ENCODE measurements around the gene SCUBE1. TPM values are rescaled to one million over a fixed set of nuclear protein-coding genes. Genes with fewer than 3 reads are reported as not detected.

SCUBE1 gene
- polyA plus RNA-seq, 4 donors, result 0.45 to 5.4 (median 1.6) TPM

DNA sequence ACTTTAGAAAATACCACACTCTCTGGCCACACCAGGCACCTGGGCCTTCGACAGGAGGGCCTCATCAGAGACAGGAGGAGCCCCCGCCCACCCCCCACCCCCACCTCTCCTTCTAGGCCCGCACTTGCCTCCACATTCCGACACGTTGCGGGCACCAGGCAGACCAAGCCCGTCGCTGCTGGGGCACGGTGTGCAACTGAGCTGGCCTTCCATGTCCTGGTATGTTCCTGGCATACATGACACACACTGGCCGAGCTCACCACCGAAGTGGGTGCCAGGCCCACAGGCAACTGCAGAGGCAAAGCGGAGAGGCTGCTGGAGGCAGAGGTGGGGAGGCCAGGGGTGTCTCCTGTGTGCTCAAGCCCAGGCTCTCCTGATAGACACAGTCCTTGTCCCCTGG, 129.2 kb downstream of the SCUBE1 start:
- Histone ChIP-seq H3K27ac (ENCODE audit: low read depth in 1 of 3, low read length in 2 of 3) (no peak overlapping the region), H3K4me1 (ENCODE audit: control insufficient read depth in 3 of 3, insufficient read depth in 2 of 3, low read depth in 1 of 3, low read length in 2 of 3) (no peaks in the 10 kb centered on the region), H3K36me3 (ENCODE audit: control insufficient read depth in 3 of 3, insufficient read depth in 2 of 3, low read depth in 1 of 3, low read length in 3 of 3) (no peaks in the 10 kb centered on the region), H3K27me3 (ENCODE audit: control insufficient read depth in 3 of 3, insufficient read depth in 3 of 3, low read length in 3 of 3) (no peaks in the 10 kb centered on the region), H3K4me3 (ENCODE audit: low read depth in 1 of 3, low read length in 3 of 3) (no peak overlapping the region), H3K9me3 (ENCODE audit: control insufficient read depth in 2 of 2, insufficient read depth in 1 of 2, low read depth in 1 of 2, low read length in 1 of 2) (no peaks in the 10 kb centered on the region)
- no peak for FAIRE-seq
- no peak for DNase-seq
- WGBS, 3 donors, result 80 to 85% (median 81%) methylated on average over 12 of the region's 12 CpGs

DNA sequence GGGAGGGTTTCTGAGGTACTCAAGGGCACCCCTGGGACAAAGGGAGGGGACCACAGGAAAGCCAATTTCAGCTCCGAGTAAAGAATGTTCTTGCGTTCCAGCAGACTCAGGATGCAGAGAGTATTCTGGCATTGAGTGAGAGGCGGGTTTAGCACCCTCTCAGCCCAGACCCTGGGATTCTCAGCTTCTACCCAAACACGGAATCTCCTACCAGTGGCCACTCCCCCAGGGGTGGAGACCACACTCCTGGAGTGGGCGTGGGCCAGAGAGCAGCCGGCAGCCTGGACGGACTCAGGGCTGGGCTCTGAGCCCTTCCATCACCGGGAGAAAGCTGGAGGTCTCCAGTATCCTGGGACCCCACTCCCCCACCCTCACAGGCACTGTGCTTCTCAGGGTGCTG, 130.1 kb downstream of the SCUBE1 start:
- Histone ChIP-seq H3K27me3 (ENCODE audit: control insufficient read depth in 3 of 3, insufficient read depth in 3 of 3, low read length in 3 of 3) (no peaks in the 10 kb centered on the region), H3K27ac (ENCODE audit: low read depth in 1 of 3, low read length in 2 of 3) (no peak overlapping the region), H3K4me3 (ENCODE audit: low read depth in 1 of 3, low read length in 3 of 3) (no peak overlapping the region), H3K36me3 (ENCODE audit: control insufficient read depth in 3 of 3, insufficient read depth in 2 of 3, low read depth in 1 of 3, low read length in 3 of 3) (no peaks in the 10 kb centered on the region), H3K9me3 (ENCODE audit: control insufficient read depth in 2 of 2, insufficient read depth in 1 of 2, low read depth in 1 of 2, low read length in 1 of 2) (no peaks in the 10 kb centered on the region), H3K4me1 (ENCODE audit: control insufficient read depth in 3 of 3, insufficient read depth in 2 of 3, low read depth in 1 of 3, low read length in 2 of 3) (no peaks in the 10 kb centered on the region)
- WGBS, 3 donors, result 26 to 43% (median 36%) methylated on average over 8 of the region's 8 CpGs
- DNase-seq (no peak), FAIRE-seq (no peak)

DNA sequence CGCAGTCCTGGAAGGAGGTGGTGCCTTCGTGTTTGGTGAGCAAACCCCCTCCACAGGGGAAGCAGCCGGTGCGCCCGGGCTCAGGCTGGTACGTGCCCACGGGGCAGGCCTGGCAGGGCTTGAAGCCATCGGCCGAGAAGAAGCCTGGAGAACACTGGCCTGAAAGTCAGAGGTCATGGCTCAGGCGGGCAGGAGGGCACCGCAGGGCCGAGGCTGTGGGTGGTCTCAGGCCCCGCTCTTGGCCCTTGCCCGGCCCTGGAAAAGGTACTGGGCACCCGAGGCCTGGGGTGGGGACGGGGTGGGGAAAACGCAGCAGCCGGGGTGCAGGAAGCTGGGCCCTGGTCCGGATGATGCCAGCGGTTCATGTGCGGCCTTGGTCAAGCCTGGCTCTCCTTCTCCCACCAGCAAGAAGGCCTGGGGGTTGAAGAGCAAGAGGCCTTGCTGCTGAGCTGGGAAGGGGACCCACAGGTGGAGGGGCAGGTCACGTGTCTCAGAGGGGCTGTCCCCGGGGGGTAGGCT, 130.7 kb downstream of the SCUBE1 start:
- Histone ChIP-seq H3K36me3 (ENCODE audit: control insufficient read depth in 3 of 3, insufficient read depth in 2 of 3, low read depth in 1 of 3, low read length in 3 of 3) (no peaks in the 10 kb centered on the region), H3K27me3 (ENCODE audit: control insufficient read depth in 3 of 3, insufficient read depth in 3 of 3, low read length in 3 of 3) (no peaks in the 10 kb centered on the region), H3K4me3 (ENCODE audit: low read depth in 1 of 3, low read length in 3 of 3) (no peak overlapping the region), H3K27ac (ENCODE audit: low read depth in 1 of 3, low read length in 2 of 3) (no peak overlapping the region), H3K9me3 (ENCODE audit: control insufficient read depth in 2 of 2, insufficient read depth in 1 of 2, low read depth in 1 of 2, low read length in 1 of 2) (no peaks in the 10 kb centered on the region), H3K4me1 (ENCODE audit: control insufficient read depth in 3 of 3, insufficient read depth in 2 of 3, low read depth in 1 of 3, low read length in 2 of 3) (no peaks in the 10 kb centered on the region)
- DNase-seq (no peak), FAIRE-seq (no peak)
- 78 to 90% (median 81%) methylated on average over 23 of the region's 23 CpGs for whole genome bisulfite sequencing, 3 donors

DNA sequence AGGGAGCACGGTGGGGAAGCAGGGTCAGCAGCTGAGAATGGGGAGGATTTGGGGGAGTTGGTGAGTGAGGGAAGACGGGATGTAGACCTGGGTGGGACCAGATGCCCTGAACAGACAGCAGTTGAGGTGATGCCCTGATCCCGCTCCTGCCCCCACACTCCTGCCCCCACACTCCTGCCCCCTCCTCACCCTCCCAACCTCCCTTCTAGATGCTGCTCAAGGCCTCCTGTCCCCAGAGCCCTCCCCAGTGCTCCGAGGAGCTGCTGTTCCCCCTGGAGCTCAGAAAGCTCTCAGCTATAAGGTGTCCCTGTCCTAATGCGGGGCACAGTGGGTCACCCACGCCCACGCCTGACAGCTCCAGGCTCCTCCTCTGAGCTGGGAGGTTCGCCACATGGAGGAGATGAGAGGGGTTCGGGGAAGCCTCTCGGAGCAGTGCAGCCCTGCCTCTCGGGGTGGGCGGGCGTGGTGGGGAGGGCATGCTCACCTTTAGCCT, 131.2 kb downstream of the SCUBE1 start:
- H3K27ac ChIP-seq (ENCODE audit: low read depth in 1 of 3, low read length in 2 of 3), result no peak overlapping the region
- no peaks in the 10 kb centered on the region for H3K4me1 ChIP-seq (ENCODE audit: control insufficient read depth in 3 of 3, insufficient read depth in 2 of 3, low read depth in 1 of 3, low read length in 2 of 3)
- no peak overlapping the region for H3K4me3 ChIP-seq (ENCODE audit: low read depth in 1 of 3, low read length in 3 of 3)
- H3K9me3 ChIP-seq (ENCODE audit: control insufficient read depth in 2 of 2, insufficient read depth in 1 of 2, low read depth in 1 of 2, low read length in 1 of 2), result no peaks in the 10 kb centered on the region
- 57 to 86% (median 70%) methylated on average over 12 to 13 of the region's 13 CpGs for WGBS, 3 donors
- no peaks in the 10 kb centered on the region for H3K36me3 ChIP-seq (ENCODE audit: control insufficient read depth in 3 of 3, insufficient read depth in 2 of 3, low read depth in 1 of 3, low read length in 3 of 3)
- no peak for FAIRE-seq
- no peaks in the 10 kb centered on the region for H3K27me3 ChIP-seq (ENCODE audit: control insufficient read depth in 3 of 3, insufficient read depth in 3 of 3, low read length in 3 of 3)
- no peak for DNase-seq

DNA sequence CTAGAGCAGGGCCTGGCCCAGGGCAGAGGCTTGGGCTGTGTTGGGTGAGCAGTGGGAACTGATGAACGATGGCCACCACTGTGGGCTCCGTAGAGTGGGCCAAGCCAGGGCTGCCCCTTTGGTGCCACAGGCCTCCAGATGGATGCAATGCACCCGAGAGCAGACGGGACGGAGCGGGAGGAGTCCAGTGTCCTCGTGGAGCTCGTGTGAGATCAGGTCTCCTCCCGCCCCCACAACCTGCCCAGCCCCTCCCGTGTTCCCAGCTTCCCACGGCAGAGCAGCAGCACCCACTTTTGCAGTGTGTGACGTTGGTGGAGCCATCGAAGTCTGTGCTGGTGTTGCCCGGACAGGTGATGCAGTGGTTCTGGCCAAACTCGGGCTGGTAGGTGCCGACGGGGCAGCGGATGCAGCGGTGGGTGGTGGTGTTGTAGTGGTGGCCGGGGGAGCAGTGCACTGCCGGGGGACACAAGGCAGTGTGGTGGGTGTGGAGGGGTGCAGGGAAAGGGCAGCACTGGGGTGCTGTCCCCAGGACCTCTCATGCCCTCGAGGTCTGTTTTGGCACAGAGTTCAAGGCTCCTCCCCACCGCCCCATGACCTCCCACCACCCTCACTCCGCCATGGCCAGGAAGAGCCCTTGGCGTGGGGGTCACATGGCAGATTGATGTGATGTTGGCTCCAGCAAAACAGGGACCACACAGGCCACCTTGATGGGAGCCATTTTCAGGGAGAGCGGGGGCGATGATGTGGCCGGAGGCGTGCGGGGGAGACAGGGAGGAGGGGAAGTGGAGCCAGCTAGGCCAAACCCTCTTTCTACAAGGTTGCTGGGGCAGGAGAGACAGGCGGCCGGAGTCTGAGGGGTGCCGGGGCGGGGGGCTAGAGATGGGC, 132.3 kb downstream of the SCUBE1 start:
- Histone ChIP-seq H3K4me1 (ENCODE audit: control insufficient read depth in 3 of 3, insufficient read depth in 2 of 3, low read depth in 1 of 3, low read length in 2 of 3) (no peaks in the 10 kb centered on the region), H3K36me3 (ENCODE audit: control insufficient read depth in 3 of 3, insufficient read depth in 2 of 3, low read depth in 1 of 3, low read length in 3 of 3) (no peaks in the 10 kb centered on the region), H3K4me3 (ENCODE audit: low read depth in 1 of 3, low read length in 3 of 3) (no peak overlapping the region), H3K27ac (ENCODE audit: low read depth in 1 of 3, low read length in 2 of 3) (no peak overlapping the region), H3K27me3 (ENCODE audit: control insufficient read depth in 3 of 3, insufficient read depth in 3 of 3, low read length in 3 of 3) (no peaks in the 10 kb centered on the region), H3K9me3 (ENCODE audit: control insufficient read depth in 2 of 2, insufficient read depth in 1 of 2, low read depth in 1 of 2, low read length in 1 of 2) (no peaks in the 10 kb centered on the region)
- no peak for DNase-seq
- WGBS, 3 donors, result 78 to 88% (median 84%) methylated on average over 32 to 34 of the region's 34 CpGs
- FAIRE-seq, result no peak

DNA sequence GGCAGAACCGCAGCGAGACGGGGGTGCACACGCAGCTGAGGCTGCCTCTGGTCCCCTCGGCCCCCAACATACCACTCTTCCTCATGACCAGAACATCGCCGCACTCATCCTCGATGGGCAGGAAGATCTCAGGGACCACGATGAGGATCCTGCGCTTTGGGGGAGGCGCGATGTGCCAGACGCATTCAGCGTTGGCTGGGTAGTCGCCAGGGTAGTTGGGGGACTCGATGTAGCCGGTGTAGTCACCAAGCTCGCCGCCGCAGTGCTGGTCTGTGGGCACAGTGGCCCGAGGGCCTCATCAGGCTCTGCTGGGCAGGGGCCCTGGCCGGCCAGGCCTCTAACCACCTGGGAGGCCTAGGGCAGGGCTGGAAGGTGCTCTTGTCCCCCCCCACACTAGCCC, 133.2 kb downstream of the SCUBE1 start:
- 85 to 90% (median 90%) methylated on average over 22 of the region's 22 CpGs for WGBS, 3 donors
- Histone ChIP-seq H3K9me3 (ENCODE audit: control insufficient read depth in 2 of 2, insufficient read depth in 1 of 2, low read depth in 1 of 2, low read length in 1 of 2) (no peaks in the 10 kb centered on the region), H3K27ac (ENCODE audit: low read depth in 1 of 3, low read length in 2 of 3) (no peak overlapping the region), H3K27me3 (ENCODE audit: control insufficient read depth in 3 of 3, insufficient read depth in 3 of 3, low read length in 3 of 3) (no peaks in the 10 kb centered on the region), H3K36me3 (ENCODE audit: control insufficient read depth in 3 of 3, insufficient read depth in 2 of 3, low read depth in 1 of 3, low read length in 3 of 3) (no peaks in the 10 kb centered on the region), H3K4me1 (ENCODE audit: control insufficient read depth in 3 of 3, insufficient read depth in 2 of 3, low read depth in 1 of 3, low read length in 2 of 3) (no peaks in the 10 kb centered on the region), H3K4me3 (ENCODE audit: low read depth in 1 of 3, low read length in 3 of 3) (no peak overlapping the region)
- FAIRE-seq (no peak), DNase-seq (no peak)

DNA sequence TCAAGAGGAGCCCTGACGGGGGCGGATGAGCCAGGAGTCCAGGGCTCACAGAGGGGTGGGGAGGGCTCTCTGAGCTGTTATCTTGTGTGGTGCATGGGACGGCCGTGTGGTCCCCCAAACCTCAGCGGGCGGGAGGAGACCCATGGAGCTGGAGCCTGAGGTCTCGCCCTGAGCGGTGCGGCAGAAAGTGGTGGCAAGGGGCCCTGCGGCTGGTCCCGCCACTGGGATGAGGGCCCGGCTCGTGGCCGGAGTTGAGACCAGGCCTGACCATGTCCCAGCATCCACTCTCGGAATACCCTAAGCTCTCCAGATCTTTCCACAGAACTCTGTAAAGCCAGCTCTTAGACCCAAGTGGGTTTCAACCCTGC, 133.7 kb downstream of the SCUBE1 start:
- no peaks in the 10 kb centered on the region for H3K9me3 ChIP-seq (ENCODE audit: control insufficient read depth in 2 of 2, insufficient read depth in 1 of 2, low read depth in 1 of 2, low read length in 1 of 2)
- FAIRE-seq, result no peak
- no peak for DNase-seq
- H3K4me3 ChIP-seq (ENCODE audit: low read depth in 1 of 3, low read length in 3 of 3), result no peak overlapping the region
- 79 to 90% (median 84%) methylated on average over 13 to 15 of the region's 15 CpGs for WGBS, 3 donors
- no peaks in the 10 kb centered on the region for H3K27me3 ChIP-seq (ENCODE audit: control insufficient read depth in 3 of 3, insufficient read depth in 3 of 3, low read length in 3 of 3)
- H3K27ac ChIP-seq (ENCODE audit: low read depth in 1 of 3, low read length in 2 of 3), result no peak overlapping the region
- no peaks in the 10 kb centered on the region for H3K36me3 ChIP-seq (ENCODE audit: control insufficient read depth in 3 of 3, insufficient read depth in 2 of 3, low read depth in 1 of 3, low read length in 3 of 3)
- no peaks in the 10 kb centered on the region for H3K4me1 ChIP-seq (ENCODE audit: control insufficient read depth in 3 of 3, insufficient read depth in 2 of 3, low read depth in 1 of 3, low read length in 2 of 3)

DNA sequence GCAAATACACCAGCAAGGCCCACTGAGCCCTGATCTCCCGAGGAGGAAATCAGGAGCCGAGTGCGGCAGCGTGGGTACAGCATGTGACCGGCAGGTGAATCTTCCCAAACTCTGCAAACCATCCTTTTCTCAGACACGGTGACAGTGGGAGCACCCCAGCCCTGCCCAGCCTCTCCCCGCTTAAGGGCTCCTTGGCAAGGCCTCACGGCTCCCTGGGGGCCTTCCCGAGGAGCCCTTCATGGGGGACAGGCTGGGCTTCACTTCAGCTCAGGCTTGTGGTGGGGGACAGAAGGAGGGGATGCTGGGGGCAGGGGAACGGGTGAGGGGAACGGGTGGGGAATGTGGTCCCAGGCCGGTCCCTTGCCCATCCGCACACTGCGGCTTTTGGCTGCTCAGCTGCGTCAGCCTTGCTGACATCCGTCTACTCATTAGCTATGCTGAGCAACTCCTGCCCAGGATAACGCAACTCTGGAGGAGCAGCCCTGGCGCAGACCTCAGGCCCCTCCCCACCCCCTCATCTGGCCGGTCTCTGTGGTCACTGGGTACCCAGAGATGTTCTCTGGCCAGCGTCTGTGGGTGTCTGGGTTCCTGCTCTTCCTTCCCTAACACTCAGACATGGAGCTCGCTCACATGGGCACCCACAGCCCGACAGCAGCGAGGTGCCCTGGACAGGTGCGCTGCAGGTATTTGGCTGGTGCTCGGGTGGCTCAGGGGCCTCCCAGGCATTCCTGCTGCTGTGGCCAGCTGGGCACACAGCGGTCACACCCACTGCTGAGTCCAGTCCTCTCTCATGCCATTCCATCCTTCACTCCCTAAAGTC, 134.3 kb downstream of the SCUBE1 start:
- DNase-seq, result no peak
- 81 to 84% (median 83%) methylated on average over 24 to 26 of the region's 26 CpGs for WGBS, 3 donors
- Histone ChIP-seq H3K27ac (ENCODE audit: low read depth in 1 of 3, low read length in 2 of 3) (no peak overlapping the region), H3K27me3 (ENCODE audit: control insufficient read depth in 3 of 3, insufficient read depth in 3 of 3, low read length in 3 of 3) (no peaks in the 10 kb centered on the region), H3K9me3 (ENCODE audit: control insufficient read depth in 2 of 2, insufficient read depth in 1 of 2, low read depth in 1 of 2, low read length in 1 of 2) (no peaks in the 10 kb centered on the region), H3K4me1 (ENCODE audit: control insufficient read depth in 3 of 3, insufficient read depth in 2 of 3, low read depth in 1 of 3, low read length in 2 of 3) (no peaks in the 10 kb centered on the region), H3K36me3 (ENCODE audit: control insufficient read depth in 3 of 3, insufficient read depth in 2 of 3, low read depth in 1 of 3, low read length in 3 of 3) (no peaks in the 10 kb centered on the region), H3K4me3 (ENCODE audit: low read depth in 1 of 3, low read length in 3 of 3) (no peak overlapping the region)
- FAIRE-seq, result no peak
